ENCODE results near the gene NPTX1. TPM values are rescaled to one million over a fixed set of nuclear protein-coding genes. Genes with fewer than 3 reads are reported as not detected.

NPTX1 gene
- total RNA-seq, 1 donor from 2014 or later = 0.99 TPM

GRCh38 chr17:80481284-80482057 lies 5.1 kb upstream of the NPTX1 start:
- no peak for DNase-seq (ENCODE audit: extremely low read depth, low read depth, low spot score)

DNA sequence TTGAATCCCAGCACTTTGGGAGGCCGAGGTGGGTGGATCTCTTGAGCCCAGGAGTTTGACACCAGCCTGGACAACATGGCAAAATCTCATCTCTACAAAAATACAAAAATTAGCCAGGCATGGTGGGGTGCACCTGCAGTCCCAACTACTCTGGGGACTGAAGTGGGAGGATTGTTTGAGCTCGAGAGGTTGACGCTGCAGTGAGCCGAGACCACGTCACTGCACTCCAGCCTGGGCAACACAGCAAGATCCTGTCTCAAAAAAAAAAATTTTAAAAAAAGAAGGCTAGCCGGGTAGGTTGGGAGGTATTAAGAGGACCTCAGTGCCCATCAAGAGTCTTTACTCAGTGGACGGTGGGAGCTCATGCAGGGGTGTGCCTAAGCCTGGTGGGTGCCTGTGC lies 3.8 kb upstream of the NPTX1 start:
- DNase-seq (ENCODE audit: extremely low read depth, low read depth, low spot score) = no peak

- DNase-seq (ENCODE audit: extremely low read depth, low read depth, low spot score) = no peak
Observed at GRCh38 chr17:80479246-80479566, 2.8 kb upstream of the NPTX1 start.

DNA sequence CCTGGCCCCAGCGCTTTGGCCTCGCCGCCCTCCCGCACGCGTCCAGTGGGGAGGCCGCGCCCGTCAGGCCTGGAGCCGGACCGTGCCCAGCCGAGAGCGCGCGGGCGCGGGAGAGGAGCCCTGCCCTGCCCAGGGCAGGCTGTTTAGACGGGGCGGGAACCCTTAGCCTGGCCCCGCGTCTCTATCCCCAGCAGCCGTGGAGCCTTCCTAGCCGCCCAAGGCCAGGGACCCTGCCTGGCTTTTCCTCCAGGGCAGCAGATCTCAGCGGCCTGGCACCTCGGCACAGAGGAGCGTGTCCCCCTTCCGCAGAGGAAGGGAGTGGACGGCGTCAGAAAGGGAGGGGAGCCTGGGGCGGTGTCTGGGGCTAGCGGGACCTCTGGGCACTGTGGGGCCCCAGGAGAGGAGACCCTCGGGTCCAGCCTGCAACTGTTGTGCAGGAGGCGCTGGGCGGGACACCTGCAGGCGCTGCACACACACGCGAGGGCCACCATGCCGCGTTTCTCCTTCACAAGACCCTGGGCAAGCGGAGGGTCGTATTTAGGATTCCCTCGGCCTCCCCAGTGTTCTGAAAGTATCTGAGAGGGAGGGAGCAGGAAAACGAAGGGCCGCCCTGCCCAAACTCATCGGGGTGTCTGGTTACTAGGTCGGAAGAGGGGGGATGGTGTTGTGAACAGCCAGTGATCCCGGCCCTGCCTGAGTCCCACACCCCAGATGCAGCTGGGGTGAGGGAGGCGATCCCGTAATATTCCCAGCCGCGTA lies 2.3 kb upstream of the NPTX1 start:
- no peak for DNase-seq (ENCODE audit: extremely low read depth, low read depth, low spot score)

- DNase-seq (ENCODE audit: extremely low read depth, low read depth, low spot score) = no peak
Observed at GRCh38 chr17:80477647-80478478, 1.5 kb upstream of the NPTX1 start.

DNA sequence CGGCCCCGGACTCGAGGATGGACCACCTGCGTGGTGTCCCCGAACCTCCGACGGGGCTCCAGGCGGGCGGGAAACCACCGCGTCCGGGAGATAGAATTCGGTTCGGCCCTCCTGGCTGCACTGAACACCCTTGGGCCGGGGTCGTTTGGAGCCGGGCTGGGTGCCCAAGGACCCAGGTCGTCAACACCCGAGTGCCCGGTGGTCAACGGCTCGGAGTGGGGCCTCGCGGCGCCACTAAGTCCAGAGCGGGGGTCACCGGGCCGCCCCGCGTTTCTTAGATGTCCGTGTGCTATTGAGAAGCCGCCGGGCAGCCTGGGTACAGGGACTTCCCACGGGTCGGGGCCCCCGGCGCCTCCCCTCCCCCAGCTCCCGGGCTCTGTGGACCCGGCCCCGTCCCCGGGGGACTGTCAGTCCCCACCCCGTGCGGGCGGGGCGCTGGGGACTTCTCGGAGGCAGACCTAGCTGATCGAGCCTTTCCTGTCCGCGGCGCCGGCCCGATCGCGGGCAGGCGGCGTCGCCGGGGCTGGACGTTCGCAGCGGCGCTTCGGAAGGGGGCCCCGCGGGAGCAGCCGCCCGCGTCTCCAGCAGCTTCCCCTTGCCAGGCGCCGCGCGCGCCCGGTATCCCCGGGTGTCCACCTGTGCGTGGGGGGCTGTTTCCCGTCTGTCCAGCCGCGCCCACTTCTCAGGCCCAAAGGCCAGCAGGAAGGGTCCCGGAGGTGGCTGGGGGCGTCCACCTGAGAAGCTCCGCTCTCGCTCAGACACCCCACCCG lies 655 bp upstream of the NPTX1 start:
- no peak for DNase-seq (ENCODE audit: extremely low read depth, low read depth, low spot score)

GRCh38 chr17:80474961-80475909 lies 1.2 kb downstream of the NPTX1 start:
- DNase-seq (ENCODE audit: extremely low read depth, low read depth, low spot score) = no peak

- no peak for DNase-seq (ENCODE audit: extremely low read depth, low read depth, low spot score)
Observed at GRCh38 chr17:80474231-80474960, 2.0 kb downstream of the NPTX1 start.

DNA sequence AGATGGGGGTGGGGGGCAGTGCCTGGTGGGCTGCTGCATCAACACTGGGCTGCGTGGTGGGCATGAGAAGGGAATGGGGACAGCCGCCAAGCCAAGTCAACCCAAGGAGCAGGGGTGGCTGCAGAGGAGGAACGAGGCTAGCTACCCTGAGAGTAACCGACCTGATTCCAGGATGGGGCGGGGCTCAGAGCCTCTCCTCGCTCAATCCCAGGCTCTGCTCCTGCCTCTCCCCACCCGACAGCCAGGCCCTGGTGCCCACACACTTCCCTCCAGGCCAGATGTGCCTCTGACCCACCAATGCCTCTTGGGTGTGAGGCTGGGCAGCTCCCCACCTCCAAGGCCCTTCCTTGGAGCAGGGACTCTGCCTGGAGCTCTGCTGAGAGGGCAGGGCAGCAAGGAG lies 2.7 kb downstream of the NPTX1 start:
- DNase-seq (ENCODE audit: extremely low read depth, low read depth, low spot score) = no peak

DNA sequence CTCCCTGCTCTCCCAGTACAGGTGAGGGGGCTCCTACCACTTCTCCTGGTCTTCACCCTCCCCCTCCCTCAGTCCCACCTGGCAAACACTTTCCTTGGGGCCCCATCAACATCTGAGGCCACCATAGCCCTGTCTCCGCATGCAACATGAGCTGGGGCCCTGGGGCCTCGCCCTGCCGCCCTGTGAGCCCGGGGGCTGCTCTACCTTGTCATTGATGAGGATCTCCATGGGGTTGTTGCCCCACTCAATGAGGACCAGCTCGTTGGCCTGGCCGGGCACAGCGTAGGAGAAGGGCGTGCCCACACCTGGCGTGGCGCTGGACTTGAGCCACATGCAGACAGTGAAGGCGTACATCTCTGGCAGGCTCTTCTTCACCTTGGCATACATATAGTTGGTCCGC lies 3.4 kb downstream of the NPTX1 start:
- DNase-seq (ENCODE audit: extremely low read depth, low read depth, low spot score) = no peak

DNA sequence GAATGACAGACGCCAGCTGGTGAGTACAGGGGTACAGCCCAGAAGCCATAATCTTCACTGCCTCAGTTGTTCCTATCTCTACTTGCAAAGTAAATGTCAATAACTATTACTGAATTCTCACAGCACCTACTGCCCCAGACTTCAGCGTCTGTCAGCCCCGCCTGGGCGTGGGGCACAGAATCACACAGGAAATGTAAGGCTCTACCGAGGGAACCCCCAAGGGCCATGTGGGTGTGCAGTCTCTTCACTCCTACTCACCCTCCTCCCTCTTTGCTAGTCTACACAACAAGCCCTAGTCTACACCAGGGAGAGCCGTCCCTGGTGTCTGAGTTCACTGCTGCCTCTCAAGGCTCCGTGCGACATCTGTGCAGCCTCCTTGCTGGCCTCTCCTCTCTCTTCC lies 4.5 kb downstream of the NPTX1 start:
- no peak for DNase-seq (ENCODE audit: extremely low read depth, low read depth, low spot score)

DNA sequence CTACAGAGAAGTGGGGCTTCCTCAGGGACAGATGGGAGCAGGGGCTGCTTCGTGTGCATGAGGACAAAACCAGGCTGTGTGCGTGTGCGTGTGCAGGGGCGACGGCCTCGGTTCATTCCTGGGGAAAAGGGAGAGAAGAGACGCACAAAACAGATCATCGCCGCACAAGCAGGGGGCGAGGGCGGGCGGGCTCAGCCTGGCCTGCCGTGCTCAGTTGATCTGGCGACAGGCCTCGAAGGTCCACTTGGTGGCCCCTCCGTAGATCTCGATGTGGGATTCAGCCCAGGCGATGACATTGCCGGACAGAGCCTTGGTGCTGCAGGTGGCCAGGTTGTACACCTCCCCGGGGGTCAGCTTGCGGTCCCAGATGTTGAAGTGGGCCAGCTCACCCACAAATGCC lies 5.8 kb downstream of the NPTX1 start:
- DNase-seq (ENCODE audit: extremely low read depth, low read depth, low spot score) = no peak

- no peak for DNase-seq (ENCODE audit: extremely low read depth, low read depth, low spot score)
Observed at GRCh38 chr17:80469667-80470066, 6.7 kb downstream of the NPTX1 start.

DNA sequence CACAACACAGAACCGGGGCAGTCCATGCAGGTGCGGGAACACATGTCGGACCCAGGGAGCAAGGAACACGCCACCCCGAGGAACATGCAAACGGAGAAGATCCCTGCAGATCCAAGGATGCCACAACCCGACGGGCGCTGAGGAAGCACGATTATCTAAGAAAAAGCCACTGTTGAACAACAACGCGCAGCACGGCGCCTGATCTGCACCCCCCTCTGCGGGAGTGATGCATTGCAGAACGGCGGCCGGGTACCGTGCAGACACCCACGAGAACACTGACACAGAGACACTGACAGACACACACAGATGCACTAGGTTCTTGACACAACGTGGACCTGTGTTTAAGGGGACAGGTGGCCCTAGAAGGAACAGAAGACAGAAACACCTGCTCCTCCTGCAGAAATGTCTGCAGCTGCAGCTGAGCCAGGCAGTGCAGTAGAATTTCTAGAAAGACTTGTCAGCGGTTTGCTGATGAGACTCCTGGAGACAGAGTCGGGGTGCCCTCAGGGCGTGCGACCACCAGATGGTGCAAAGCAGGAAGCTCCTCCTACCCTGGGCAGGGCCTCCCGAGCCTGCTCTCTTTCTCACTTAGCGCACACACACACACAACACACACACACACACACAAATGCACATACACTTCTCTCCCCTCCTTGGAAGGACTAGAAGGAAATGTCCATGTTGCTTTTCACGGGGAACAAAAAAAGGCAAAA lies 7.5 kb downstream of the NPTX1 start:
- DNase-seq (ENCODE audit: extremely low read depth, low read depth, low spot score) = no peak

GRCh38 chr17:80468242-80468641 lies 8.2 kb downstream of the NPTX1 start:
- no peak for DNase-seq (ENCODE audit: extremely low read depth, low read depth, low spot score)

DNA sequence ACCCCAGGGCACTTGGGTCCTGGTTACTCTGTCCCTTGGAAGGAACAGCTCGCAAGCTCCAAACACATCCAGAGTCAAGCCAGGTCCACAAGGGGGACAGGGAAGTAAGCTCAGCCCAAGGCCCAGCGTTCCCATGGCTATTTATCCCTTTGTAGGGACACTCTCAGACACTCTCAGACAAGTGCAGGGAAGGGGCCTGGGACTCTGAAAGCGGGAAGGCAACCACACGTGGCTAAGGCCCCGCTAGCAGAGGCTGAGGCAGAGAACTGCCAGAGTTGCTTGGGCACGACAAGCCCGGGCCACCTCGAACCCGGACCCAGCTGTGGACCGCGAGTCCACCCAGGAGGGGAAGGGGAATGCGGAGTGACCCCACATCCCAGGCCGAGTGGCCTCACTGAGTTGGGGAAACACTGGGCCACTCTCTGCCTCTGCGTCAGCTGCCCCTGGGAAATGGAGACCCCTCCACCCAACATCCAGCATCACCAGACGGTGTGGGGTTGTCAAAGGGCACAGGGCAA lies 10.2 kb downstream of the NPTX1 start:
- DNase-seq (ENCODE audit: extremely low read depth, low read depth, low spot score) = no peak

- no peak for DNase-seq (ENCODE audit: extremely low read depth, low read depth, low spot score)
Observed at GRCh38 chr17:80465327-80465974, 11.0 kb downstream of the NPTX1 start.

DNA sequence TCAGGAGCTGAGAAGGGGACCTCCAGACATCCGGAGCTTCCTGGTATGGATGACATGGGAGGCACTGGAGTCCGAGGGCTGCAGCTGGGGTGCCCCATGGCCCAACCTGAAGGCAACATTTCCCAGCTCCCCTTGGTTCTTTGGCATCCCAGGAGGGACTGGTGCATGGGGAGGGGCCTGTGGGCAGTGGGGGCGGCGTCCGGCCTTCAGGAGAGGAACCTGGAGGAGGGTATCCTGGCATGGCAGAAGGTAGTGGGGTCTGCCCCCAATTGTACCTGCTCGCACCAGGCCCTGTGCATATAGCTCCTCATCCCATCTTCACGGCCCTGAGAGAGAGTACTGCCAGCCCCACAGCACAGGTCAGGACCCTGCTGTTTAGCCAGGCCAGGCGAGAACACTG lies 11.9 kb downstream of the NPTX1 start:
- DNase-seq (ENCODE audit: extremely low read depth, low read depth, low spot score) = no peak
